Ramos (cell line): ENCODE data around the gene REL.

Experiments used
- in situ Hi-C: fragments of 300-500 bp; cut with MboI; formaldehyde crosslinking; loops from one replicate; pipeline ENCODE4 v1.14.3; 2022; ENCODE audit warnings: low sequenced_read_pairs; ENCODE audit not compliant: unreplicated experiment

The REL gene

DNA sequence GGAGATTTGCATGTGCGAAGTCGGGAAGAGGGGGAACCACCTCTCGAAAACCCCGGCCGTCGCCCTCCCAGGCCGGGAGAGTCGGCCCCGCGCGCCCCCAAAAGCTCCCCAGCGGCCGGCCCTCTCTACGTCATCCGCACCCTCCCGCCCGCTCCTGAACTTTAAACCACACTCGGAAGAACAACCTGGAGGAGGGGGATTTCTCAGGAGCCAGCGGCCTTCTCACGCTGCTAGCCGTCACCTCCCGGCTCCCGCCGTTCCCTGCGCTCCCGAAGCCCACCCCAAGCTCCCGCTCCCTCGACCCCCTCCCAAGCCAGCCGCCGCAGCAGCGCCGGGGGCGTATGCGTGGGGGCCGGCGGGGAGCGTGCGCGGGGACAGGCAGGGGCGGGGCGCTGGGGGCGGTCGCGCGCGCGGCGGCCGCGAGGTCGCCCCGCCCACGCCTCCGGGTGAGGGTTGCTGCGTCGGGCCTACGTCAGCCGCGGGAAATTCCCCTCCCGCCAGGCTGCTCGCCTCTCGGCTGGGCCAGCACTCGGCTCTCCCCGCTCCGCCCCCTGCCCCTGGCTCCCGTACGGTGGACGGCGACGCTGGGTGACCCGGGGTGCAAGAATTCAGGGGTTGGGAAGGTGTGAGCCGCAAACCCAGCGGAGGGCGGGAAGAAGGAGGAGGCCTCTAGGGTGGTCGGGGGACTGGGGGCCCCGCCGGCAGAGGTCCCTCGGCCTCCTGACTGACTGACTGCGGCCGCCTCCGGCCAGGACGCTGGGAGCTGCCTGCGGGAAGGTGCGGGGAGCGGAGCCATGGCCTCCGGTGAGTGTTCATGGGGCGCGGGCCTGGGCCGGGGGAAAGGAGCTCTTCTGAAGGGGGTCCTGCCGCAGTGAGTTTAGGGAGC, at the start of gene REL:
Gene REL, plus strand, starts transcription at position 528 of the 886 bp plus-strand sequence. Its CDS starts 267 bp downstream, at position 795.
- in situ Hi-C loops, result no loop called here

DNA sequence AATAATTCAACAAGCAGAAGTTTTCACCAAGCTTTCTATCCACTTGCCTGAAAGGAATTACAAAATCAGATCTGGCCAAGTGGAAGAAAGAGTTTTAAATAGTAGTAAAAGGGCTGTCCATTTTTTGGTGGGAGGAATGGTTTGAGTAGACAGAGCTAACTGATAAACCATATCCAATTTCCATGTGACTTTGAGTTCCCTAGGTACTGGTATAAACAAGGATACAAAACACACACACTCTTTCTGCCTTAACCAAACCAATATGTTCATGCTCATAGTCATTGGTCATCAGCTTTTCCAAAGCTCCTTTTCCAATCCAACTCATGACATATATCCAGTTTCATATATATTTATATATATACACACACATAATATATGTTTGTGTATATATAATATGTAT, 49.5 kb upstream of the REL start:
- in situ Hi-C loops, result loop anchor here (25.0 kb wide), 2 partner anchors 470 to 605 kb away; no protein-coding TSS in a partner anchor

DNA sequence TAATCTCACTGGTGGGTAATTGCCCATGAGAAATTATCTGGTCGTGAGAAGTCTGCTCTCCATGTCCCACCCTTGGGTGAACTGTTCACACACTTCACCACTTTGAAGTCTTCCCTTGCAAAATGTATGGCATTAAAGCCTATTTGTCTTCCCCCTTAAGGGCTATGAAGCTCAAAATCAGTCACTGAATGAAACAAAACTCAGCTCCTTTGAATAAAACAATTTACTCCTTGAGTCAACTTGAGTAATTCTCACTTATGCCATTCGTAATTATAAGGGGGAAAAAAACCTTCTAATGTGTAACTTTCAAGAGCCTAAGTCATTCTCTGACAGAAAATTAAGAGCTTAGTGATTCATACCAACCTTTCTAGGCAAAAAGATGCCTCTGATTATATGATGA, 48.8 kb upstream of the REL start:
- in situ Hi-C loops, result loop anchor here (25.0 kb wide), 2 partner anchors 470 to 605 kb away; no protein-coding TSS in a partner anchor

DNA sequence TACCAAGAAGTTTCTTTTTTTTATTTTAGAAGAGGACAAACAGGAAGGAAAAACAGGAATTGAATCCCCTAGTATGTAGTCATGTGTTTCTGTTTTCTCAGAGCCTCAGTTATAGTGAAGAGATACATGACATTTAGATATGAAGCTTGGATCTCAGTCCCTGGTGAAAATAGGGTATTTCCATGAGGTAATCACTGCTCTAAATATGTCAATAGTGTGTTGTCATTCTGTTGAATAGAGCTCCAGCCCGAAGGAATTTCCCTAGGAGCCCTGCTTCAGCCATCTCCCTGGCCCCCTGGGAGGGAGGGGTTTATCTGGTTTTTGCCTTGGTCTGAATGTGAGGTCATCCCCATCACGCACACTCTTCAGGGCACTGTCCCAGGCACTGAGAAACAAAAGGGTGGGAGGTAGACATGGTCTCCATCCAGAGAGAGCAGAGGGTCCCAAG, 47.1 kb upstream of the REL start:
- in situ Hi-C loops, result loop anchor here (25.0 kb wide), 2 partner anchors 472 to 603 kb away; no protein-coding TSS in a partner anchor

DNA sequence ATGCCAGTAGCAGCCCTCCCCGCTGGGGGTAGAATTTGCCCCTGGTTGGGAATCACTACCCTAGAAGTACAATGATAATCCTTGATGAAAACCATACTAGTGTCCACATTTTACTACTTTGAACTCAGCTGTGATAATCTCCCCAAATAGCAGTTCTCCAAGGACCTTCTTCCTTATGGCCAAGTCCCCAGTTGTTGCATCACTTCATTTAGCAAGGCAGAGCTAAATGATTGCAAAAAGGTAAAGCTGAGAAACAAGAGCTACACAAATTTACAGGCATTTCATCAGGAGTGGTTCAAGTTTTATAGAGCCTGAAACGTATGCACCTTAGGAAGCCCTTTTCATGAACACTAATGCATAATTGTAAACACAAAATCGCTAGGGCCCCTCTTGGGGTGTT, 44.9 kb upstream of the REL start:
- in situ Hi-C loops, result loop anchor here (25.0 kb wide), 2 partner anchors 474 to 601 kb away; no protein-coding TSS in a partner anchor

DNA sequence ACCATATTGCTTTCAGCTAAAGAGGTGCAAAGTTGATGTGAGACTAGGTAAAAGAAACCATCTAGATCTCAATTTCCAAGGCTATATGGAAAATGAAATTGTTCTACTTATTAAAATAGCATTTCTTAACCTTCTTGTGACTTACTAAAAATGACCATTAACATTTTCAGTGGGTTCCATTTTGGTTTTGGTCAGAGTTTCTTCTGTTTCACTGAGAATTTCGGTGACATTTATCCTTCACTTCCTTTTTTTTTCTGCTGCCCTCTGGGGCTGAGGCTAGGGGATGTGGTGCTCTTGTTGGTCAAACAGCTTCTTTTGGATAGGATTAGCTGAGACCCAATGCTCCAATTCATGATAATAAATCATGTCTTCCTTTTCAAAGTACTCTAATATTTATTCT, 44.3 kb upstream of the REL start:
- in situ Hi-C loops, result loop anchor here (25.0 kb wide), 2 partner anchors 475 to 600 kb away; no protein-coding TSS in a partner anchor

DNA sequence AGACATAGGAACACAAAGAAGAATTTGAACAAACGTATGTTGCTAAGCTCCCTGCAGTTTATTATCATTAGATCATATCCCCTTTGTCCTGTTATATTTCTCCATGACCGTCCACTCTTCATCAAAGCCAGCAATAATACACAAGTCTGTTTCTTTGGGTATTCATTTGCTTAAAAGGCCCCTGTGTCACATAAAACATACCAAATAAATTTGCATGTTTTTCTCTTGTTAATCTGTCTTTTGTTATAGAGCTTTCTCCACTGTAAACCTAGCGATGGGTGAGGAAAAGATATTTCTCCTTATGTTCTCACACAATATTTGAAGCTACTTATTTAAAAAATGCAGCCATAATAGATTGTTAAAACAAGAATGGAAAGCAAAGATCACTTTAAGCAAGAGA, 42.9 kb upstream of the REL start:
- in situ Hi-C loops, result loop anchor here (25.0 kb wide), 2 partner anchors 476 to 599 kb away; no protein-coding TSS in a partner anchor

DNA sequence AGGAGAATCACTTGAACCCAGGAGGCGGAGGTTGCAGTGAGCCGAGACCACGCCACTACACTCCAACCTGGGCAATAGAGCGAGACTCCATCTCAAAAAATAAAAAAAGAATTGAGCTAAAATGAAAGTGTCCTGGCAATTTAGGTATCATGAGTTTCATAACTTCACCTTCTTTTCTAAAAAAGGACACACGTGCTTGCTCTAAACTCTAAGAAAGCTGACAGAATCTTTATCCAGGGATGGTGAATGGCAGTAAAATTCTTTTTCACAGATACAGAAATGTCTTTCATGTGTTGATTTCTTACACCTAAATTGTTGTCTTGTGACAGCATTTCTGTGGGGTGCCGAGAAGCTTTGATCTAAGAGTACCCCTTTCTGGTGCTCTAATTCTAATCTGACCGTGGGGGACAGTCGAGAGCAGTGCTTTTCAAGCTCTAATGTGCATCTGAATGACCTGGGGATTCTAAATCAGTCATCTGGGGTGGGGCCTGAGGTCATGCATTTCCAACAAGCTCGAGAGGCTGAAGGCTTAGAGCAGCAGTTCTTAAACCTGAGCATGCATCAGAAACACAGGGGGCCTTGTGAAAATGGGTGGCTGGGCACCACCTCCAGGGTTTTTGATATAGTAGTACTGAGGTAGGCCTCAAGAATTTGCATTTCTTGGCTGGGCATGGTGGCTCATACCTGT, 42.1 kb upstream of the REL start:
- in situ Hi-C loops, result loop anchor here (25.0 kb wide), 2 partner anchors 477 to 598 kb away; no protein-coding TSS in a partner anchor

DNA sequence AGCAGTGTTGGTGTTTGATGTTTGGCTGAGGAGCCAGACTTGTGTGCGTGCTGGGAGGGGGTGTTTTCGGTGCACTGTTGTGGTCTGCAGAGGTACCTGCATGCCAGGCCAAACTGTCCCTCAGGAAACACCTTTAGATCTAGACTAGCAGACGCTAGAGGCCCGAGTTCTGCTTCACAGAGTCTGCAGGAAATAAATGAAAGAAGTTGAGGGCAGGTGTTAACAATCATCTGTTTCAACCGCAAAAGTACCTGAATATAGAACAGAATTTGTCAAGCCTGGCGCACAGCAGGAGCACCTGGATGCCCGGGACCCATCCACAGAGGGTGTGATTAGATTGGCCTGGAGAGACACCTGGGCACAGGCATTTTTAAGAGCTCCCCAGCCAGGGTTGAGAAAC, 40.5 kb upstream of the REL start:
- in situ Hi-C loops, result loop anchor here (25.0 kb wide), 2 partner anchors 479 to 596 kb away; no protein-coding TSS in a partner anchor

DNA sequence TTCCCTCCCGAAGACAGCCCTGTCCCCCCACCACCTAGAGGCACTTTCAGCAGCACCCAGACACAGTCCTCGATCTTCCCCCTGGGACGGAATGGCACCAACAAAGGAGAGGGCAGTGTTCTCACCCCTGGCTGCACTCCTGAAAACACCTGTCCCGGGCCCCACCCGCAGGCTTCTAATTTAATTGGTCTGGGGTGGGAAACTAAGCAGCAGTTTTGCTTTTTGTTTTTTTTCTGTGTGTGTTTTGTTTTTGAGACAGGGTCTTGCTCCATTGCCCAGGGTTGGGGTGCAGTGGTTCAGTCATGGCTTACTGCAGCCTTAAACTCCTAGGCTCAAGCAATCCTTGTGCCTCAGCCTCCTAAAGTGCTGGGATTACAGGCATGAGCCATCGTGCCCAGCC, 38.4 kb upstream of the REL start:
- in situ Hi-C loops, result loop anchor here (25.0 kb wide), 2 partner anchors 481 to 594 kb away; no protein-coding TSS in a partner anchor

DNA sequence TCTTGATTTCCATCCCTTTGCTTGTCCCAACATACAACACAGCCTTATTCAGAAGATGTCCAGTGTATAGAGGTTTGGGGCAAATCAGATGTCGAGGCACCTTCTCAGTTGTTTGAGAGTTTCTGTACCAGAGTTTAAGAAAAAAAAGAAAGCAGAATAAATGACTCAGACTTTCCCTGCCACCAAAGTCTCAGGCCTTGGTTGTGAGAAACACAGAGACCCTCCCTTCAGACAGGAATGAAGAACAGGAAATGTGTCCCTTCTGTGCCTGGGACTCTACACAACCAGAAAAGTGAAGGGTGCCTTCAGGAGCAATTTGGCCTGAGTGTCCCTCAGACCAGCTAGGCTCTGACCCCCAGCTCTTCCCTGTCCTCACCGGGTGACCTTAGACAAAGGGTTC, 37.3 kb upstream of the REL start:
- in situ Hi-C loops, result loop anchor here (25.0 kb wide), 2 partner anchors 482 to 593 kb away; no protein-coding TSS in a partner anchor

DNA sequence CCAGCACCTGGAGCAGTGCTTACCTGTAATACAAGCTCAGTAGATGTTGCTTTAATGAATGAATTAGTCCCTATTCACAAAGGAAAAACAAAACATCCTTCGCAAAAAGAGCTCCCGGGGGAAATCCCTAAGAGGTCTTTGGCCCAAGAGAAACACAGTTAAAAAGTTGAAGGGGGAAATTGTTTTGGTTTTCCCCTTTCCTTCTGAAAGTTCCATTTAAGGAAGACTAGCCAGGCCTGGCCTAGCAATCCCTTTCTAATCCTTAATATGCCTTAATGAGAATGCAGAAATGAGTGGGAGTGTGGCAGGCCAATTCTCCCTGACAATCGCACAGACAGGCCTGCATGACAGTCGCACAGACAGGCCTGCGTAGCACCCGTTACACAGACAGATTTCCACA, 33.5 kb upstream of the REL start:
- in situ Hi-C loops, result loop anchor here (25.0 kb wide), 2 partner anchors 486 to 589 kb away; no protein-coding TSS in a partner anchor

DNA sequence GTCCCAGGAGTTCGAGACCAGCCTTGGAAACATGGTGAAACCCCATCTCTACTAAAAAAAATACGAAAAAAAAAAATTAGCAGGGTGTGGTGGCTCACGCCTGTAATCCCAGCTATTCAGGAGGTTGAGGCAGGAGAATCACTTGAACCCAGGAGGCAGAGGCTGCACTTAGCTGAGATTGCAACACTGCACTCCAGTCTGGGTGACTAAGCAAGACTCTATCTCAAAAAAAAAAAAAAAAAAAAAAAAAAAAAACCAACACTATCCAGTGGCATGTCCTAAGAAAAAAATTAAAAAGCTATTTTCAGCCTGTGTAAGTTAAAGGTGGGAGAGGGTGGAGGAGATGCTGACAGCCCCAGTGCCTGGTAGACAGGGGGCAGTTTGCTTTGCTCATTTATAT, 32.2 kb upstream of the REL start:
- in situ Hi-C loops, result loop anchor here (25.0 kb wide), 2 partner anchors 487 to 588 kb away; no protein-coding TSS in a partner anchor

DNA sequence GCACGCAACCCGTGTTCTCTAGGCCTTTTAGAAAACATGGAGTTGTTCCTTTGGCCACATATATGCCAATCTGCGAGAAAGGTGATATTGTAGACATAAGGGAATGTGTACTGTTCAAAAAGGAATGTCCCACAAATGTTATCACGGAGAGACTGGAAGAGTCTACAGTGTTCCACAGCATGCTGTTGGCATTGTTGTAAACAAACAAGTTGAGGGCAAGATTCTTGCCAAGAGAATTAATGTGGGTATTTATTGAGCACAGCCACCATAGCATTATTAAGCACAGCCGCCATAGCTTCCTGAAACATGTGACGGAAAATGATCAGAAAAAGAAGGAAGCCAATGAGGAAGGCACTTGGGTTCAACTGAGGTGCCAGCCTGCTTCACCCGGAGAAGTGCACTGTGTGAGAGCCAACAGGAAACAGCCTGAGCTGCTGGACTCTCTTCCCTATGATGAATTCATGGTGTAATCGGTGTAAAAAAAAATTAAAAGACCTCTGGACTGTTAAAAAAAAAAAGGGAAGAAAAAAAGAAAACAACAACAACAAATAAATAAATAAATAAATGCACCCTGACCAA, 29.0 kb upstream of the REL start:
- in situ Hi-C loops, result no loop called here

DNA sequence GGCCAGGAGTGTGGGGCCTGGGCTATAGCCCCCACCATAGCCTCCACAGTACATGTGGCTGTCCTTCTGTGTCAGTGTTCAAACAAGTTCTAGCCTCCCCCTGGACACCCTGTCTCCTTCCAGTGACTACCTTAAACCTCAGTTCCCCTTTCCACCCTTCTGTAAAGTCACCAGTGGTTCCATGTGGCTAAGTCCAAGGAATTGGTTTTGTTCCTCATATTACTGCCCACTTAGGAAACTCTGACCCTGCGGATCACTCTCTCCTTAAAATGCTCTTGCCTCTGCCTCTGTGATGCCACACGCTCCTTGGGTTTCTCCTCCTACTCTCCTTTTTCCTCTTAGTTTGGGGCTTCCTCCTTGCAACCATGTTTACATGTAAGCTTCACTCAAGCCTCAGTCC, 27.8 kb upstream of the REL start:
- in situ Hi-C loops, result no loop called here

DNA sequence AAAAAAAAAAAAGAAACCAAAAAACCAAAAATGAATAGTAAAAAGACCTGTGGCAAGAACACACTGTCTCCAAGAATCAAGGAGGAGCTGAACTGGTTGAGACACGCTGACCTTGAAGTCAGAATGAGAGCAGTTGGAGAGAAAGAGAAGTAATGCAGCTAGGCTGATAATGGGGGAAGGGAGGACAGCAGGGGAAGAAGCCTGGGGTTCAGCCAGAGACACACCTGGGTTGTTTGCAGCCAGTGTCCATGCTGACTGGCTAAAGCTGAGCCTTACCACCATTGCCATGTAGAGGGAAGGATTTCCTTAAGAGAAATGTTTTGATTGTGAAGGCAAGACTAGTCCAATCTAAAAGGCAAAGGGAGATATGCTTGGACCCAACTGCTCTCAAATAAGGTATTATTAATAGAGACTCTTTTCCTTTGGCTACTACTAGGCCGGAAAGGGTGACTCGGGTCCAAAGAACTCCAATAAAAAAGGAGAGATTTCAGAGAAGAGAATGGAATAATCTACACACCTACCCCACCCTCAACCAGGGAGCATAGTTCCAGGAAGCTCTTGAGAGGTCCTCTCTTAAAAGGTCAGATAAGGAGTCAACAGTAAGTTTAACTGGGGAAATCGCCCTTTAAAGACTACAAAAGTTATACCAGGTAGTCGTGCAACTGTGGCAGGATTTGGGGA, 25.2 kb upstream of the REL start:
- in situ Hi-C loops, result no loop called here

DNA sequence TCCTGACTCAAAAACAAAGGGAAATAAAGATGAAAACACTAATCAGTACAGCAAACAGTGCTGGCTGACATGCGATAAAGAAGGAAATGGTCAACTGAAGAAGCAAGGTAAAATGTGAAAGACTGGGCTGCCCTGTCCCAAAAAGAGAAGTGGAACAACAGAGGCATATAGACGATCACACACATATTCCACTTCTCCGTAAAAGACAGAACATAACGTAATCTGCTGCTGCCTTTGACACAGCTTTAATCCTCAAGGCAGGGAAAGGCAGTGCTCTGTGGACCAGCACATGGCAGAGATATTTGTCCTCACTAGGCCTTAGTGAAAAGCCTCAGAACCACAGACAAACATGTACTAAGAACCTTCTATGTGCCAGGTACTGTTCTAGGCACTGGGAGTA, 24.3 kb upstream of the REL start:
- in situ Hi-C loops, result no loop called here

DNA sequence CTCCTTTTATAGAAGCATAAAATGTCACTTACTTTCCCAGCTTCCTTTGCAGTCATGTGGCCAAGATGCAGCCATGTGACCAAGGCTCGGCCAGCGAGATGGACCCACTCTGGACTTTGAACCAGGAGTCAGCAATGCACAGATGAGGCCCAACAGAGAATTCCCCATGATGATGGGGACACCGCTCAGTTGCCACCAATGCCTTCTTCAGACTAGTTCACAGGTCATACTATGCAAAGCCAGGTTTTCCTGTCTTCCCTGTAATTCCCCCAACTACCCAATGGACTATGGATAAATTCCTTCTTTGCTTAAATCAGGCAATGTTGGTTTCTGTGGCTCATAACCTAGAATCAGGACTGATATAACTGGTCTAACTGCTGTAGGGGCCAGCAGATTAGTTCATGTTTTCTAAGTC, 22.5 kb upstream of the REL start:
- in situ Hi-C loops, result no loop called here

DNA sequence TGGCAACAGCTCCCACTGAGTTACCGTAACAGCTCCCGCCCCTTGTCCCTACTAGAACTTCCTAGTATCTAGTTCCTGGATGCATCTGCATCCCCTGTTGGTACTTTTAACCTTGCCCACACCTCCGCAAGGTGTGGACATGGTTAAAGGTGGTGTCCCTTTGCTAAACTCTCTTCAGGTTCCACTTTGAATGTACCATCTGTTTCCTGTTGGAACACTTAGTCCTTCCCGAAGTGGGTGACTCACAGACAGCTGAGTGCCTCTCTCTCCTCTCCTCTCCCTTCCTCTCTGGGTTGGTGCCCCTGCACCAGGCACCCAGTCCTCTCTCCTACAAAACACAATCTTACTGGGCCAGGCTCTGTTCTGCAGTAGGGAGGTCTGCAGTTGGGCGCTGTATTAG, 19.6 kb upstream of the REL start:
- in situ Hi-C loops, result no loop called here

DNA sequence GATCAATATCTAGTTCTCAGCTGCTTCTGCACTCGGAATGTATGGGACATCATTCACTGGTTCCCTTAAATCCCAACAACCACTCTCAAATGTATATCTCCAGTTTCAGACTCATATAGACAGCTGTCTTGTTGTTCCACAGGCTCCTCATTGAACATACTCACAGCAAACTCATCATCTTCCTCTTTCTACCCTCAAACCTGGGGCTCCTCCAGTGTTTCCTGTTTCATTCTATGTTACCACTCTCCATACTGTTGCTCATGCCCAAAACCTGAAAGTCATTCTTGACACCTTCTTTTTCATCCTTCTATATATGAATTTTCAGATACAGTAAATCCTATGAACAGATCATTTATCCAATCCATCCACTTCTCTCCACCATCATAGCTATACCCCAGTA, 18.7 kb upstream of the REL start:
- in situ Hi-C loops, result no loop called here
